ENCODE data around the gene PCIF1. TPM values are rescaled to one million over a fixed set of nuclear protein-coding genes. Genes with fewer than 3 reads are reported as not detected.

The PCIF1 gene
- total and polyA plus RNA-seq, 9 of the 15 experiments (the other 6 are each of a cell fraction or from before 2014, with no cell fraction given) = 5.8 to 29.4 (median 11.3) TPM

- TF ChIP-seq RCOR1 (IDR thresholded peaks at IDR 0.05; ENCODE audit: borderline replicate concordance in 1 of 2, low read depth in 2 of 2, low read length in 2 of 2) = peak in 1 of 2 experiments; percentile 38; a peak in 1 of 4 replicates
- TF ChIP-seq MGA (IDR thresholded peaks at IDR 0.05) = 0 out of 2 replicates have a peak, but pooled peaks have one; percentile 13
- peak; percentile 52; the same call in 1 of the 2 replicates for TF ChIP-seq ZNF592 (IDR thresholded peaks at IDR 0.05)
- no peak for TF ChIP-seq MYNN (IDR thresholded peaks at IDR 0.05)
- no peak for TF ChIP-seq MYNN (CRISPR knock-in tag; IDR thresholded peaks at IDR 0.05)
- no peak for TF ChIP-seq SIN3B (IDR thresholded peaks at IDR 0.05; ENCODE audit: low read depth)
- TF ChIP-seq ZNF3 (CRISPR knock-in tag; IDR thresholded peaks at IDR 0.05) = no peak
- no peak for TF ChIP-seq ZNF384 (IDR thresholded peaks at IDR 0.05; ENCODE audit: low read depth, low read length)
- 0 out of 2 replicates have a peak, but pooled peaks have one; percentile 15 for TF ChIP-seq ZNF316 (IDR thresholded peaks at IDR 0.05)
- peak; percentile 22; the same call in 1 of the 2 replicates for TF ChIP-seq CXXC5 (CRISPR knock-in tag; IDR thresholded peaks at IDR 0.05)
- peak; percentile 23 to 71; a peak in 2 of 4 replicates for TF ChIP-seq RAD21 (CRISPR knock-in tag; conservative IDR thresholded peaks at IDR 0.05 in 1 of 2, IDR thresholded peaks at IDR 0.05 in 1 of 2)
Measured at GRCh38 chr20:45969712-45970634, 35.5 kb downstream of the PCIF1 start (continued).

All from K562 (cell line).